GM18511 (cell line): Measurements from ENCODE around the gene CIDEA.

Source experiments
- ATAC-seq: cut with Tn5 transposase; IDR thresholded peaks from one replicate; pipeline ENCODE4 v1.9.1; 2021; ENCODE audit warnings: mild to moderate bottlenecking, moderate library complexity; ENCODE audit not compliant: unreplicated experiment

The CIDEA gene

DNA sequence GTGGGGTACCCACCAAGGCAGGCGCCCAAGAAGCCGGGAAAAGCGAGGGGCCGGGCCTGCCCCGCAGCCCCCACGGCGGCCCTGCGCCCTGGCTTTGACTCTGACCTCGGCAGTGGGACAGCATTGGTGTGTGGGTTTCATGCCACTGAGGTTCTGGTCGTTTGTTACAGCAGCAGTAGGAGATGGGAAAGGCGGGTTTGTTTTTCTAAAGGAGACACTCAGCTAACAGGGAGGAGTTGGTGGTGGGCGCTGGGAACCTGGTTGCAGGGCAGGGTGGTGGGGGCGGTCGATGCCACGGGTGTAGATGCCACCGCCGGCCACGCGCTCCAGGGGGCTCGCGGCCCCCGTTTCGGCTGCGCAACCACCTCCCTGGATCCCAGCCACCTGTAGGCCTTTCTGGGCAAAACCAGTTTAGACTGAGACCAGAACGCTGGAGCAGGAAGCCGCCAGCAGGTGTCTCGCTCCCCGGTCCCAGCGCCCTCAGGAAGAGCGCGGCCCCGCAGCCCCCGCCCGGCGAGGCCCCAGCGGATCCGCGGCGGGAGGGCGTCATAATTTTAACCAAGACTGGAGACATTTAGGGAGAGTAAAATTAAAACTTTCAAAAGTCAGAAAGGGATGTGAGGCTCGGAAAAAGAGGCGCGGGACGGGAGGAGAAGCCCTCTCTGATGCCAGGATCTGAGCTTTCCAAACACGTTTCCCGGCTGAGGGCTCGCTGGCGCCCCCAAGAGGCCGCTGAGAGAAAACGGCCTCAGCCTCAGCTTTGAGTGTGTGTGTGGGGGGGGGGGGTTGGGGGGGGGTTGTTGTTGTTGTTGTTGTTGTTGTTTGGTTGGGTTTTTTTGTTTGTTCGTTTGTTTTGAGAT lies 17.4 kb downstream of the CIDEA start:
- ATAC-seq = peak; percentile 77

DNA sequence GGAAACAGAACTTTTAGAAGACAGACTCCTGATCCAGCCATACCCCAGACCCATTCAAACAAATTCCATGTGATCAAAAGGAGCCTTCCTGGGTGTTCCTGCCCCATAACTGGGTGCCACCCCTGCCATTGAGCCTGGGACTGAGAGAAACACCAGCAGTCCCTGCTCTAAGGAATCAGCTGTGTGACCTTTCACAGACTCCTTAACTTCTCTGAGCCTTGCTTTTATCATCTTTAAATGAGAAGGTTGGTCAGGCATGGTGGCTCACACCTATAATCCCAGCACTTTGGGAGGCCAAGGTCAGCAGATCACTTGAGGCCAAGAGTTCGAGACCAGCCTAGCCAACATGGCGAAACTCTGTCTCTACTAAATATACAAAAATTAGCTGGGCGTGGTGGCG lies 20.6 kb downstream of the CIDEA start:
- ATAC-seq = no peak

DNA sequence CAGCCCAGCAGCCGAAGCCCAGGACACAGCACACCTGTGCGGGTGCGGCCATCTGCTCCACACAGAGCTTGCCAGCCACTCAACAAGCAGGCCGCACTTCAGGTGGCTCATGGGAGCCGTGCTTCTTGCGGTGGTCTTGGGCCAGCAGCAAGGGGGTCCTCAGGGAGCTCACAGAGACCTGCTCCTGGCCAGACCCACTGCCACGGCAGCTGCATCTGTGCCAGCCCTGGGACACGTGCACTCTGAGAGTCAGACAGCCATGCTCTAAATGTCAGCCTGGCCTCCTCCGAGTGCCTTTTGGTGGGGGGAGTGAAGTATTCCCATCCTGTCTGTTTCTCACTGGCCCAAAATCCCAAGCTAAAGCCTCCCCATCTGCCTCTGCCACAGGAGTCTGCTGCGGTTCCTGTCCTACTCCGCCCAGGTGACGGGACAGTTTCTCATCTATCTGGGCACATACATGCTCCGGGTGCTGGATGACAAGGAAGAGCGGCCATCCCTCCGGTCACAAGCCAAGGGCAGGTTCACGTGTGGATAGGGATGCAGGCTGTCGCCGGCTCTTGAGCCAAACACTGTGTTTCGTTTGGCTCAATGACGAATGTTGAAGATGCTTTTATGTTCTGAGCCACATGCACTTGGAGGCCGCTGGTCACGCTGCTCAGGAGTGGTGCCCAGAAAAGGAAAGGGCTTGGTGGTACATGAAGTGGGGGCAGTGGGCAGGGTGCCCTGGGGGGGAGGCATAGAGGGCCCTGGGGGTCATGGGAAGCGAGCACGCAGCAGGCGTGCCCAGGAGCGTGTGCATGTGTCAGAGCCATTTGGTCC lies 22.8 kb downstream of the CIDEA start:
- no peak for ATAC-seq

DNA sequence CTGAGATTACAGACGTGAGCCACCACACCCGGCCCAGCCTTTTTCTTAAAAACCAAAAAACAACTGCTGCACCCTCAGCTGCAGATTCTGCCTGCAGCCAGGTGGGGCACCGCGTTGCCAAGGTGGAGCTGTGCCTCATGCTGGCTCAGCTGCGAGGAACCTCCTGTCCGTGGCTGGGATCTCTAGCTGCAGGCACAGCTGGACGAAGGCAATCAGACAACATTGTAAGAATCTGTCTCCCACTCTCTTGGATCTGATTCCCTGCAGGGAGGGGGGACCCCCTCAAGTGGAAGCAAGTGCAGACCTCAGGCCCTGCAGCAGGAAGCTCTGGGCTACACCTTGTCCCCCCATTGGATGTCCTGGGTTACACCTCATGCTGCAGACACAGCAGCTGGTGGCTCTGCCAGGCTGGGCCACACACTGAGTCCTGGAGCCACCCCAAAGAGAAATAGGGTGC lies 24.1 kb downstream of the CIDEA start:
- no peak for ATAC-seq

DNA sequence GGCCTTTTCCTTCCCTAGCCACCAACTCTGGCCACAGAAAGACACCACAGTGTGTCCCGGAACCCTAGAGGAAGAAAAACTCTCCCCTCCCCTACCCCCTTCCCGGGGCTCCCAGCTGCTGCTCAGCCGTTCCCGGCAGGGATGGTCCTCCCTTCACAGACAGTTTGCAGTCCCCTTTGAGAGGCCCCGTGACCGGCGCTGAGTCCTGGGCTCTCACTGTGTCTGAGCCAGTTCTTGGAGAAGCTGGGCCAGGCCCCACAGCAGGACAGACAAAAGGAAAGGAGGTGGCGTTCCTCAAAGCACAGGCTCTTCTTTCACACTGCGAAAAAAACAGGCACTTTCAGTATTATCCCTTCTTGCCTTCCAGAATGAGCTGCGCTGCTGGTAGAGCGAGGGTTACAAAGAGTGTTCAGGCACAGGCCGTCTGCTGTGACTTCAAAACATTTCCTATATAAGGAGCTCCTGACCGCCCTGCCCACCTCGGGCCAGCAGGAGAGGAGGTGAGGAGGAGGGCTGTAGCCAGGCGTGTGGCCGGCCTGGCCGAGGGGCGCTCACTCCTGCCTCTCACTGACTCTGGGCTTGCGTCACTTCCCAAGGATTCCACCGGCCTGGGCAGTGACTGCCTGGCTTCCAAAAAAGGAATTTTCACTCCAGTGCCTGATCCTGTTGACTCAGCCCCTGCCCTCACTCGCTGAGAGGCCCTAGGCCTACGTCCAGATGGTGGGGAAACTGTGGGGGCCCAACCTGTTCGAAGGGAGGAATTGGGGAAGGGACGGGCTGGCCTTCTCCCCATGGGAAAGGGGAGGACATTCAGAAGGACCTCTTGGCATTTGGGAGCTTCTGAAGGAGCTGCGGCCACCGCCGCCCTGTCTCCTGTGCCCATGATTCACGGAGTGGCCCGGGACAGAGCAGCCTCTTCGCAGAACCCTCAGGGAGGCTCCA lies 24.9 kb downstream of the CIDEA start:
- no peak for ATAC-seq

DNA sequence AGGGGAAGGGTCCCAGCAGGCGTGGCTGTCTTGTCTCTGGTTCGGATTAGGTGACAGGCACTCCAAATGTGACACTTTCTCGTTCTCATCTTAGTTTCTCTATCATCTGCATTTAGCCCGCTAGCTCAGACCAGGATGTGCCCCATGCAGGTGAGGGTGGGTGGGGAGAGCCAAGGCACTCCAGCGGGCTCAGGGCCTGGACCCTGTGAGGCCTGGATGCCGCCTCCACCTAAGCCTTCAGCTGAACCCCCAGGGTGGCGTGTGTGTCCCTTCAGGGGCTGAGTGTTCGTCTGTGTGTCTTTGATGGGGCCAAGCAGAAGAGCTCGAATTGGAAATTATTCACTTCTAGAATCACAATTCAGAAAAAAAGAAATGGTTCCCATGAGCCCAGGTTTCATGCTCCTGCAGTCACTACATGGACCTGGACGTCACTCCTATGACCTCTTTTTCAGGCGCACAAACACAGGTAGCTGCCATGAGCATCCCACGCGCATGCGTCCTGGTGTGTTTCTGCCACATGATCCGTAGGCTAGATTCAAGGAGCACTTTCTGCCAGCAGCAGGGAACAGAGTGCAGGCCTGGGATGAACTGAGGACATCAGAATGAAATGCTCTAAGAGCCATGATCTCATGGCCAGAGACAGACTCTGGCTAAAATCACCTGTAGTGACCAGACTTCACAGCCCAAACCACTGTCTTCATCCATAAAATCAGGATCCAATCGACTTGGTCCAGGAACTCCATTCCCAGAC lies 25.8 kb downstream of the CIDEA start:
- no peak for ATAC-seq

DNA sequence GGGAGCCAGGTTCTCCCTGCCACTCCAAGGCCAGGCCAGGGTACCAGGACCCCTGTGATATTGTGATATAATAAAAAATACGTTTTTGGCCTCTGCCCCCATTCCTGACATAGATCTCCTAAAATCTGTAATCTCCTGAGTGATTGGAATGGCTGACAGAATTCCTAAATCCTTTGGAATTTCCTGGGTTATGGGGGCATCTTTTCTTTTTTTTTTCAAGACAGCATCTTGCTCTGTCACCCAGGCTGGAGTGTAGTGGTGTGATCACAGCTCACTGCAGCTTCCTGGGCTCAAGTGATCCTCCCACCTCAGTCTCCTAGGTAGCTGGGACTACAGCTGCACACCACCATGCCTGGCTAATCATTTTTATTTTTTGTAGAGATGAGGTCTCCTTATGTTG lies 27.7 kb downstream of the CIDEA start:
- no peak for ATAC-seq

DNA sequence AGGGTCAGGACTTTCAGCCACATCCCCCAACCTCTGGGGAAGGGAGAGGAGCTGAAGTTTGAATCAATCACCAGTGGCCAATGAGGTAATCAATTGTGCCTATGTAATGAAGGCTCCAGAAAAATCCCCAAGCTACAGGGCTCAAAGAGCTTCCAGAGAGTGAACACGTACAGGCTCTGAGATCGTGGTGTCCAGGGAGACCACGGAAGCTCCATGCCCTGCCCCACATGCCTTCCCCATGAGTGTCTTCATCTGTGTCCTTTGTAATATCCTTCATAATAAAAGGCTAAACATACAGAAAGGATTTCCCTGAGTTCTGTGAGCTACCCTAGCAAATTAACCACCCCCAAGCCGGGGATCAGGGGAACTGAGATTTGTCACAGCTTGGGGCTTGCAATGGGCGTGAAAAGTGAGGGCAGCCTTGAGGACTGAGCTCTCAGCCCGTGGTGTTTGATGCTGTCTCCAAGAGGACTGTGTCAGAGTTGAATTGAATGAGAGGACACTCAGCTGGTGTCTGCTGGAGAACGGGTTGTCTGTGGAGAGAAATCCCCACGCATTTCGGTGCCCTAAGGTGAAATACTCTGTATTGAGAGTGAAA lies 28.4 kb downstream of the CIDEA start:
- no peak for ATAC-seq

DNA sequence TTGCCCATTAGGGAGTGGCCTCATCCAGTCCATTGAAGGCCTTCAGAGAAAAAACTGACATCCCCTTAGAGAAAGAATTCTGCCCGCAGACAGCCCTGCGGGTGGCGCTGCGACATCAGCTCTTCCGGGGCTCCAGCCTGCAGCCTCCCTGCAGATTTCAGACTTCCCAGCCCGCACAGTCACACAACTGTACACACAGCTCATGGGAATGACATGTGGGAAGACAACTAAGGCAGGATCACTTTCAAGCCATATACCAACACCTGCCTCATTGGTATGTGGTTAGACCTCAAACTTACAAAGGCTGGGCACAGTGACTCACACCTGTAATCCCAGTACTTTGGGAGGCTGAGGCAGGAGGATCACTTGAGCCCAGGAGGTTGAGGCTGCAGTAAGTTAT lies 29.1 kb downstream of the CIDEA start:
- ATAC-seq = no peak

DNA sequence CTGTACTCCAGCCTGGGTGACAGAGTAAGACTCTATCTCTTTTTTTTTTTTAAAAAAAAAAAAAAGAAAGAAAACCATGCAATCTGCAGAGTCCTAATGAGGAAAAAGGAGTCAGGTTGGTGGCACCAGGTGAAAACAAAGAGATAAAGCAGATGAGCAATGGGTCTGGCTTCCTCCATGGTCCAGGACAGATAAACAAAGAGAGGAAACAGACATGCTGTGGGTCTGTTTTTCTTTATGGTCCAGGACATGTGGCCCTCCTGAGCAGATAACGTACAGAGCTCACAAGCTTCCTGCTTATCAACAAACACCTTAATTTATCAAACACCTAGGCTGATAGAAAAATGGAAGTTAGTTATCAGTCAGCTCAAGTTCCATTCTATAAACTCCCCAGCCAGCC lies 29.5 kb downstream of the CIDEA start:
- no peak for ATAC-seq

DNA sequence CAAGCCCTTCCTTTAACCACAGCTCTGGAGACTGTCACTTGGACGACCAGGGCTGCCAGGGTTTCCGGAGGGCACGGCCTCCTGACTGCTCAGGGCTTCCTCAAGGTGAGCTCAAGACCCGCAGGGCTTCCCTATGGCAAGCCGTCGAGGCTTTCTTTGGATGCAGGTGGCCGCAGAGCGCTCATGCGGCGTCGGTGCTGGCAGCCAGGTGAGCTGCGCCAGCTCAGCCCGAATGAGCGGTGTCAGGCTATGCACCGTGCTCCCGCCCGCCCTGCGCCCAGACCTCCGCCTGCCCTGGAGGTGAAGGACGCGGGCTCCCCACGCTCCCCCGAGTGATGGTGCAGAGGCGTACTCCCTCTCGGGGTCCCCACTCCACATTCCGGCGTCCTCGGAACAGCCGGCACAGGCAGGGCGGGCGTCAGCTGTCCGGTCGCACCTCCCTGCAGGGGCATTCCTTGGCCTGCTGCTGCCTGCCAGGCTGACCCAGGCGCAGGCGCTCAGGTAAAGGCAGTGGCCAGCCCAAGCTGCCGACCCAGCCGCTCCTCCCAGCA lies 33.0 kb downstream of the CIDEA start:
- no peak for ATAC-seq

DNA sequence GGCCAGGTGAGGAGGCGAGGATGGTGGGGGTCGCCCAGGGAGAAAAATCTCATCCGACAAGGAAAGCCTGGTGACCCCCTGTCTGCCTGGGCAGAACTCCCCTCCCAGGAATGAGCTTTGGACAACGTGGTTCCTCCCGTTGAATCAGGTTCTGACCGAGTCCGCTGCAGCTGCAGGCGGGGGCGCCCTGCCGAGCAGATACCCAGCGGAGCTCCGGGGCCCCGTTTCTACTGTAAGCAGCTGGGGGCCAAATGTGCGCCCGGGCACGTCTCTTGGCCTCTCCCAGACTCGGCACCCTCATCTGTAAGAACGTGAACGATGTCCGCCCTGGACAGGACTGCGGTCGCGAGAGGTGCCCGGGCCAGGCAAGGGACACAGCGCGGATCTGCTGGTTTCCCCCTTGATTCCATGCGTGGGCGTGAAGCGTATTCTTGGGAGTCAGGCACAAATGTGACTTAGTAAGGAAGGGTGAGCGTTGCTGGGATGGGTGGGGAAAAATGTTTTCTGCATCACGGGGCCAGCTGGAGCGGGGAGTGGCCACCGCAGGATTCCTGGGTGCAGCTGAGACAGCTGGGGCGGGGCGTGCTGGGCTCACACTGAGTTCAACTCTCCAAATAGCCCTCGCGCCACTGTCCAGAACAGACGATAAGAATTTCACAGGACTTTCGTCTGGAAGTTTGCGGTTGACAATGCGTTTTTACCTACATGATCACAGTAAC lies 33.7 kb downstream of the CIDEA start:
- no peak for ATAC-seq

DNA sequence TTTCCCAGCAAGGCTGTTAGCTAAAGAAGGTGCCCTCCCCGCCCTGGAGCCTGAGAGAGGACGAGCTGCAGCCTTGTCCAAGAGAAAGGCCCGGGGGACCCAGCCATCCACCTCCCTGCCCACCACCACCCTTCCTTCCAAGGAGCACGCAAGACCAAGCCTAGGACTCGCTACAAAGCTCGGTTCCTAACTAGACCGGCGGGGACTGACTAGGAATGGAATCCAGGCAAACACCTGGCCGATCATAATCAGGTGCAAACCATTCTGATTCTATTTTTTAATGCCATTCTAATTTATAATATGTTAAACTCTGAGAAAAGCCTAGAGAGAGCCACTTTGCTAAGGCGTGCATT lies 34.2 kb downstream of the CIDEA start:
- no peak for ATAC-seq

DNA sequence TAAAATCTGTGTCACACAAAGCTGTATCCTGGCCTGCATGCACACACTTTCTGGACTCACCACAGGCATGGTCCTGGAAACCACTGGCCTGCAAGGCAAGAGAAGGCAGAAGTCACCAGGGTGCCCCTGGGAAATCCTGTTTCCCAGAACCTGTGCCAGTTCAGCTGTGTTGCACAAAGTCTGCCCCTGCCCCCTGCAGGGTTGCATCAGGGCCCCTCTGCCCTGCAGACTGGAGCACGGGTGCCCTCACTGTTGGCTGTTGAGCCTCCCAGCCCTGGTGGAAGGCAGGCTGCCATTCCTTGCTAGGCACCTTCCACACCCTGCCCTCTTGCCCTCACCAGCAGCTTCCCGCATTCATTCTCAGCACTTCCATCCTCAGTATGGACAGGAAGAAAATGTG lies 35.9 kb downstream of the CIDEA start:
- ATAC-seq = no peak

DNA sequence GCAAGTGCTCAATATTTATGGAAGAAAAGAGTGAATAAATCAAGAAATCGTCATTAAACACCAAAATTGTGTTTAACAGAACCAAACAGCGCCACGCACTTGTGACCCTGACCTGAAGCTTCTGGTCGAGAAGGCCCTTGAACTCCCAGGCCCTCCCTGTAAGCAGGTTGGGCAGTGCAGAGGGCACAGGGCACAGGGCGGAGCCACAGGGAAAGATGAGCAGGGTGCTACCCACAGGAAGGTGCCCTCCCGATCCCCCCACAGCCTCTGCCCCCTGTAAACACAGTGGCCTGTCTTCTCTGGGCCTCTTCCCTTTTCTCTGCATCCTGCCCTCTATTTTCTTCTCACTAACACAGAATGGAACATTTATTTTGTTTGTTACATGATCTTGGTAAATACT lies 37.0 kb downstream of the CIDEA start:
- ATAC-seq = no peak

DNA sequence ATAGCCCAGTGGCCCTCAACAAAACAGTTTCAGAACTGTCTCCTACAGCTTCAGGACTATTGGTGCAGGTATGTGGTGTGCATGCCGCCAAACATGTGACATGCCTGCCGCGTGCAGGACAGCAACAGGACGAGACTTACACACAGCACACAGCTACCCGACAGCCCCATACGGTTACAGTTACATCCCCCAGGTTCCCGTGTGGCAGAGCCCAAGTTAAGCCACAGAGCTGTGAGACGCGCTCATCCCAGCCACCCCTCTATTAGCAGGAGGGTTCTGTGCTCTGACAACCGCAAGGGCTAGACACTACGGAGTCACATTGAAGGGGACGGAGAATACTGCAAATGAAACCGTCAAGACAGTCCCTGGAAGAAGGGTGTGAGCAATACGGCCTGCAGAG lies 37.5 kb downstream of the CIDEA start:
- ATAC-seq = no peak

DNA sequence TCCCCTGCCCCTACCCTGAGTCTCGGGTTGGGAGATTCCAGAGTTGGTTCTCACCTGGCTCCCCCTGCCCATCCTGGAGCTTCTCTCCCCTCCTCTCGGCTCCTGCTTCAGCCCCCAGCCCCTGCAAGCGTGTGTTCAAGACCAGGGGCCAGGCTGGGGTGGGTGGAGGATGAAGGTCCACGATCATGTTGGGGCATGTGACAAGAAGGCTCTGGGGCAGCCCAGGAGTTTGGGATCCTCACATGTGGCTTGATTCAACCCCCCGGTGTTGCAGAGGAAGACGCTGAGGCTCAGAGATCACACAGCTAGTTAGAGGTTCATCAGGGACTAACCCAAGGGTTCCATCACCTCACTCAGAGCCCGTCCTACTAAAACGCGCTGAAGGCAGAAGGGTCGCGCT lies 39.7 kb downstream of the CIDEA start:
- no peak for ATAC-seq

DNA sequence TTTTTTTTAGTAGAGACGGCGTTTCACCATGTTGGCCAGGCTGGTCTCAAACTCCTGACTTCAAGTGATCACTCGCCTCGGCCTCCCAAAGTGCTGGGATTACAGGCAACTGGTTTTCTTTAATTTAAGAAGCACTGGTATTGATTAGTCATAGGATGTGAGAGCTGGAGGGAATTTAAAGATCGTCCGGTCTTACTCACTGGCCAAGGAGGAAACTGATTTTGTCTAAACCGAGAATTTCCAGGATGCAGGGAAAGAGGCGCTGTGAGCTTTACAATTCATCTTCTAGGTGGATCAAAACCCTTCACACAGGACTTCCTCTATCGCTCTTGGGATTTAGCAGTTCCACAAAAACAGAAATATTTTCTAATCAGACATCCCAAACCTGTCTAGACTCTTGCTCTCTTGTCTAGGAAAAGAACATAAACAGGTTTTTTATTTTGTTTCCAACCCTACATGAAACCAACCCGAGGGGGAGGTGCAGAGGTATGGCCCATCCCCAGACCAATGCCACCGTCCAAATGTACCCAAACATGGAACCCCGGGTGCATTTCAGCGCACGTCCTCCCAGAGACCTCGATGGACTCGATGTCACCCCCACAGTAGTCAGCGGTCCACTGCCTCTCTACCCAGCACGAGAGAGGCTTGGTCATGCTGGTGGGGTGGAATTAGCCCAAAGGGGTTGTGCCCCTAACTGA lies 41.4 kb downstream of the CIDEA start:
- no peak for ATAC-seq

DNA sequence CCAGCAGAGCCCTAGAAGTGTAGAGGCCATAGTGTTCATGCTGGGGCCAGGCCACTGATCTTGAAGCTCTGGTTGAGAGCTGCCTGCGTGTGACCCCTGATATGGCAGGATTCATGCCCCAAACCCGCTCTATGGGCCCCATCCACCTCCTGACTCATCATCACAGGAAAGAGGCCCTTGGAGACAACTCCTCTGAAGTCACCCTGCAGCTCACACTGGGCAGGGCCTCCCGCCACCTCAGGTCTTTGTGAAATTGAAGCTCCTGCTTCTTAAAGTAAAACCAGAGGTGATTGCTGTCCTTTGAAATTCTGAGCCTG lies 41.9 kb downstream of the CIDEA start:
- no peak for ATAC-seq
